IPS DF 19.7 (cell line): Measurements from ENCODE around the gene MAGEB3.
A peak's percentile ranks its signal among the peaks of the same experiment; 100 is the strongest.
"Not testable (repeated sequence)": the region's sequence is repeated elsewhere in the genome, so short reads cannot be mapped to it uniquely, and the experiment has no call there.

Experiments
- DNase-seq: peaks from one replicate; pipeline ENCODE4 v3.0.0-alpha.2; 2013; ENCODE audit warnings: low read depth, low spot score

The MAGEB3 gene, protein sequence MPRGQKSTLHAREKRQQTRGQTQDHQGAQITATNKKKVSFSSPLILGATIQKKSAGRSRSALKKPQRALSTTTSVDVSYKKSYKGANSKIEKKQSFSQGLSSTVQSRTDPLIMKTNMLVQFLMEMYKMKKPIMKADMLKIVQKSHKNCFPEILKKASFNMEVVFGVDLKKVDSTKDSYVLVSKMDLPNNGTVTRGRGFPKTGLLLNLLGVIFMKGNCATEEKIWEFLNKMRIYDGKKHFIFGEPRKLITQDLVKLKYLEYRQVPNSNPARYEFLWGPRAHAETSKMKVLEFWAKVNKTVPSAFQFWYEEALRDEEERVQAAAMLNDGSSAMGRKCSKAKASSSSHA

DNA sequence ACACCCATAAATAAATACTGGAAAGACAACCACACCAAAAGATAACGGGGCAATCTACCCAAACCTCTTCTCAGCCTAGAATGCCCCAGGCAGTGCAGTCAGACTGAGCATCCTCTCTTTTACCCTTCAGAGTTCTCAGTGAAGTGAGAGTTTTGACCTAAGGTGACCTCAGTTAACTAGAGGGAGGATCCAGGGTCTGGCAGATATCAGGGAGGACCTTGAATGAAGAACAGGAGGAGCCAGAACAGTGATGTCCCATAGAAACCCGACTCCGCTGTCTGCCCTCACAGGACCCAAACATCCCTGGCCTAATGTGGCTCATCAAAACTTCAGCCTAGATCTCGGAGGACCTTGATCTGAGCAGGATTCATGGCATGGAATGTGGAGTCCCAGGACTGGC is at the start of gene MAGEB3:
MAGEB3 (plus strand) TSS at position 263 of the 400 bp plus-strand sequence. CDS start 5,268 bp downstream, outside the sequence.
- no peak for DNase-seq

DNA sequence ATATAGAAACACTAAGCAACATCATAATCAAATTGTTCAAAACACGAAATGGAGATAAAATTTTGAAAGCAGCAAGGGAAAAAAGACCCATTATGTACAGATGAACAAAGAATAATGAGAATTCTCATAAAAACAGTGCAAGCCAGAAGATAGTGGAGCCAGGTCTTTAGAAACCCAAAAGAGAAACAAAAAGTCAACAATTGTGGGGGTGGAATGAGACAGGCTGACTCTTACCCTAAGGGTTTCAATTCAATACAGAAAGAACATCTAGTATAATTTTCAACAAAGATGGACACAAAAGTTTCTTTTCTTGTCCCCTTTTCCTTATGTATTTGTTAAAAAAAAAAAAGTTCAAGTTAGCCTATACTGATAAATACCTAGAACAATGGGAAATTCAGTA is 49.1 kb upstream of the MAGEB3 start:
- no peak for DNase-seq

DNA sequence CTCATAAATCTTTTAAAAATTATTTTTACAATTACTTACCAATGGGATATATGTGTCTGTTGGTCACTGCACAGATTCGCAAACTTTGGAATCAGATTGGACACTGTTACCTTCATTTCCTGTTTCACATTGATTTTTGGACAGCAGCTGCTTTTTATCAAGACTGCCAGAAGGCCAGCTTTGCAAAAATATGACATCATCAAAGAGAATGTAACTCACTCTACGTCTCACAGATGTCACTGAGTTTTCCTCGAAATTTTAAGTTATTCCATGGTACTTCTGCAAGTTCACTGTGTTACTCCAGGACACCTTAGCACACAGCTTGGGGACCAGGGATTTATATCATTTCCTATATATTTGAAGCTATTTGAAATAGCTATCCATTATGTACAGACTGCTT is 46.9 kb upstream of the MAGEB3 start:
- DNase-seq = no peak

DNA sequence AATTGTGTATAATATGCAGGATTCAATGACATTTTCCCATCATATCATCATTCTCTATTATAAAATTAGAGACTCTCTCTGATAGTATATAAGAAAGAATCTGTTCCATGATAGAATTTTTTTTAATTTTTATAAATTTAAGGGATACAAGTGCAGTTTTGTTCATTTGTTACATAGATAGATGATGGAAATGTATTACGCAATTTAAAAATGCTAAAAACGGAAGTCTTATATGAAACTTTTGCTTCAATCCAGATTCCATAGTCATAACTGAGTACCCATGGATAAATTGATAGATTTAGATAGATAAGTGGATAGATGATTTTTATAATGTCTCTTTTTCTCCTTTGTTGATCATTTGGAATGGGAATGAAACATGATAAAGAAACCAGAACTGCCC is 40.0 kb upstream of the MAGEB3 start:
- no peak for DNase-seq

DNA sequence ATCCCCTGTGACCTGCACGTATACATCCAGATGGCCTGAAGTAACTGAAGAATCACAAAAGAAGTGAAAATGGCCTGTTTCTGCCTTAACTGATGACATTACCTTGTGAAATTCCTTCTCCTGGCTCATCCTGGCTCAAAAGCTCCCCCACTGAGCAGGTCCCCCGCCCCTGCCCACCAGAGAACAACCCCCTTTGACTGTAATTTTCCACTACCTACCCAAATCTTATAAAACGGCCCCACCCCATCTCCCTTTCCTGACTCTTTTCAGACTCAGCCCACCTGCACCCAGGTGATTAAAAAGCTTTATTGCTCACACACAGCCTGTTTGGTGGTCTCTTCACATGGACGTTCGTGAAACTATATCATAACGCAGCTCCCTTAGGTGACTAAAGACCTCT is 36.5 kb upstream of the MAGEB3 start:
- DNase-seq = not testable (repeated sequence)

- no peak for DNase-seq
Measured at GRCh38 chrX:30196322-30196721, 34.1 kb upstream of the MAGEB3 start.

DNA sequence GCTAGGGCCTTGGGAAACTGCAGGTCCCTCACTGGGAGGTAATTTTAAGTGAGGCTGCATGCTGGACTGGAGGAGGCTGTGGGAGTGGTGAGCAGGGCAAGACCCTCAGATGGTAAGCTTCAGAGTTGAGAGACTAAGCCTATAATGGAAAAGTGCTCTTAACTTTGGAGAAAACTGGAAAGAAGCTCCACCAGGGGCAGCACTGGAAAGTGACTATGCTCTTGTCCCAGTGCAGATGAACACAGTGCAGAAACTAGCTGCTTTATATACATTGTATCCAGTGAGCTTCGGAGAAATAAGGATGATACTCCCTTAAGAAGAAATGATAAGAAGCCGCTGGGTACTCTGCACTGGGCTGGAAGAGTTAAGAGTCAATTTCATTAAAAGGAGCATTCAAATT is 18.3 kb upstream of the MAGEB3 start:
- DNase-seq = no peak

- no peak for DNase-seq
Measured at GRCh38 chrX:30215357-30215843, 15.1 kb upstream of the MAGEB3 start, which contains the start of gene MAGEB2. MAGEB2 (plus strand) TSS chrX:30215563; CDS start chrX:30218581, 3,018 bp downstream.

DNA sequence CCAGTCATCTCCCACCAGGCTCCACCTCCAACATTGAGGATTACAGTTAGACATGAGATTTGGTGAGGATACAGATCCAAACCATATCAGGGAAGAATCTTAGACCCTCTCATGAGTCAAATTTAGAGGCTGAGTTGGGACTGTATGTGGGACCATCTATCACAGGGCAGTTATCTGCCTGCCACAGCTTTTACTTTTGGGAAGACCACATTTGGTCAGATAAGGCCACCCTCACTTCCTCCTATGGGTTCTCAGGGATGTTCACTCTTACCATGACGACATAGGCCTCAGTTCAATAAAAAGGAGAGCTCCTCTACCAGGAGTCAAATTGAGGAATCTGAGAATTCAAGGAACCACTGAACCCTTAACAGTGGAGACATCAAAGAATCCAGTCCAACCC is 13.0 kb upstream of the MAGEB3 start:
- no peak for DNase-seq

DNA sequence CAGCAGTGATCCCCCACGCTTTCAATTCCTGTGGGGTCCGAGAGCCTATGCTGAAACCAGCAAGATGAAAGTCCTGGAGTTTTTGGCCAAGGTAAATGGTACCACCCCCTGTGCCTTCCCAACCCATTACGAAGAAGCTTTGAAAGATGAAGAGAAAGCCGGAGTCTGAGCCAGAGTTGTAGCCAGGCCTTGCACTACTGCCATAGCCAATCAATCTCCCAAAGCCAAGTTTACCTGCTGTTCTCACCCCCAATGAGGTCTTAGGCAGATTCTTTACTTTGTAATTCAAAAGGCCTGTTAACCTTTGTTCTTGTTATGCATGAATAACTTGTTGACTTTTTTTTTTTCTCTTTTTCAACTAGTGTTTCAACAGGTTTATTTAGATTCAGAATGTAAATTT is 11.1 kb upstream of the MAGEB3 start:
- DNase-seq = no peak

DNA sequence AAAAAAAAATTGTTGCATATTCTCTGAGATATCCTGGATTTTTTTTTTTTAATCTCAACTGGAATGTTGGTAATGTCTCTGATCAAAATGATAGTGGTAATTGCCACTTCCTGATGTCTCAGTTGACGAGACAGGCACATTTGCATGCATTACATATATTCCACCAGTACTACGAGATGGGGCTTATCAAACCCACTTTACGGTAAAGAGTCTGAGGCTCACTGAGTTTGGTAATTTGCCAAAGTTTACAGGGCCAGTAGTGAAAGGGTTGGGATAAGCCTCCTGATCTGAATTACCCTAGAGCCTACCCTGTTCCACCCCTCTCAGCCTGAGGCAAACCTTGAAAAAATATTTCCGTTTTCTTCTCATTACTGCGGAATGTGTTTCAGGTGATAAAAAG is 9.8 kb upstream of the MAGEB3 start:
- no peak for DNase-seq

GRCh38 chrX:30224536-30224935 is 5.9 kb upstream of the MAGEB3 start:
- no peak for DNase-seq

DNA sequence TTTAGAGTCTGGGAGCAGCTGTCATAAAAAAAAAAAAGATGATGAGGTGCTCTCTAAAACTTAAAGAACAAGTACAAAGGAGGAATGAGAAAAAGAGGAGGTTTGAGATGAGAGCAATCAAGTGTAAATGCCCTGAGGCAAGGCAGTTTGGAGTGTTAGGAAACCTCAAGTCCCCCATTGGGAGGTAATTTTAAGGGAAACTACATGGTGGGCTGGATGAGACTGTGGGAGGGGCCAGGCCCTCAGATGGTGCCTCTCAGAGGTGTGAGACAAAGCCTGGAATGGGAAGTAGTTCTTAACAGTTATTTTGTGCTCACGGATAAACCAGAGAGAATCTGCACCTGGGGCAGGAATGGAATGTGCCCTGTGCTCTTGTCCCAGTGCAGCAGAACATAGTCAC is 1.9 kb upstream of the MAGEB3 start:
- no peak for DNase-seq

GRCh38 chrX:30241724-30242415 is 11.4 kb downstream of the MAGEB3 start, which contains the start of gene MAGEB4:
MAGEB4 (plus strand) TSS chrX:30242000; CDS start chrX:30242136, 136 bp downstream.
- no peak for DNase-seq

DNA sequence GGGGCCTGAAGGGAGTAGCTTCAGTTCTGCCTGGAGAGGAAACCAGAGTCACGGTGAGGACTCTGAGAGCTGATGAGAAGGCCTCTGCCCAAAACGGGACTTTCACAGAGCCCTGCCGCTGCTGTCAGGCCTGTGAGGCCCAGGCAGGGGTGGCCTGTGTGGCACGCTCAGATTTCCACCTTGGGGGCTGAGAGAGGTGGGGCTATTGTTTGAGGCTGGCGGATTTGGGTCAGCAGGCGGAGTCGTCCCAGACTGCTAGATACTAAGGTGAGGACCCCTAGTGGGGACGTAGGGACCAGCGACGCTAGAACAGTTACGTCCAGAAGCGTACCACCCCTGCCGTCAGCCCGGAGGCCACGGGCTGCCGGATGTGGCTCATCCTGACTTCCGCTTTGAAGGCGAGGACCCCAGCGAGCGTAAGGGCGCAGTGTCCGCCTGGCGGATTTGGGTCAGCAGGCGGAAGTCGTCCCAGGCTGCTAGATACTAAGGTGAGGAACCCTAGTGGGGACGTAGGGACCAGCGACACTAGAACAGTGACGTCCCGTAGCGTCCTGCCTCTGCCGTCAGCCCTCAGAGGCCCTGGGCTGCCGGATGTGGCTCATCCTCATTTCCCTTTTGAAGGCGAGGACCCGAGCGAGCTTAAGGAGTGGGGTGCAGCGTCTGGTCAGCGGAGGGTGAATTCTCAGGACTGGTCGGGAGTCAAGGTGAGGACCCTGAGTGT is 16.5 kb downstream of the MAGEB3 start, which contains the start of gene MAGEB1:
MAGEB1 (plus strand) TSS at position 378 of the 721 bp plus-strand sequence. CDS start 3,348 bp downstream, outside the sequence.
- peak; percentile 28 for DNase-seq

GRCh38 chrX:30248854-30249253 is 18.4 kb downstream of the MAGEB3 start:
- no peak for DNase-seq

- no peak for DNase-seq
Measured at GRCh38 chrX:30253257-30253656, 22.8 kb downstream of the MAGEB3 start.

DNA sequence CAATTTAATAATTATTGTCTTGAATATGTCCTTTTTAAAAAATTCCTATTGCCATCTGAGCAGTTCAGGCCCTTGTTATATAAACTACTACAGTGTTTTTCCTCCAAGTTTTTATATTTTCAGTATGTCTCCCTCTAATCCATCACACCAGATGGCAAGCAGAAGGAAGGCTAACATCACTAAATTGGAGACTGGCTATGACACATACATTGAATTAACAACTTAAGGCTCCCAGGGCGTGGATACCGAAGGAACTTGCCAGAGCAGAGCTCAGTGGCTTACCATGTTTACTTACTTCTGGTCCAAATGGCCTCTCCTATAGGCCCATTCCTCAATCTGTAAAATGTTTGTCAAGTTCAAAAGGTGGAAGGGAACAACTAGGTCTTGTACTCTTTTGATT is 29.5 kb downstream of the MAGEB3 start:
- DNase-seq = no peak

GRCh38 chrX:30261012-30261411 is 30.6 kb downstream of the MAGEB3 start:
- DNase-seq = no peak

DNA sequence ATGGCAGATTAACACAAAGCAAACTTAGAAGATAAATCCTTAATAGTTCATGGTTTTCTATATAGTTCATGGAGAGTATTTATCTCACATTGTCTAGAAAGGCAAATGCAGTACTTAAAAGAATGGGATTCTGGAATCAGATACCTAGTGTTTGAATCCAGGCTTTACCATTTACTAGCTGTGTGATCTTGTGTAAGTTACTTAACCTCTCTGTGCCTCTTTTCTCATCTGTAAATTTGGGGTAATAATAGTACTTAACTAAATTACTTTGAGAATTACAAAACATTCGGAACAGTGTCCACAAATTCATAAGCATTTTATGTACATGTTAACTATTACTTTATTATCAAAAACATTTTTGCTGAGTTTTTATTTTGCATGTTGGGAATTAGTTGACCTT is 32.3 kb downstream of the MAGEB3 start:
- no peak for DNase-seq

- no peak for DNase-seq
Measured at GRCh38 chrX:30270639-30271038, 40.2 kb downstream of the MAGEB3 start.

GRCh38 chrX:30275498-30275897 is 45.0 kb downstream of the MAGEB3 start:
- DNase-seq = no peak
